Activated CD8-positive, alpha-beta memory T cell treated with anti-CD3 and anti-CD28 coated beads for 24 hours (primary cell): ENCODE data around the gene ME3.
"Not testable (repeated sequence)": the region's sequence is repeated elsewhere in the genome, so short reads cannot be mapped to it uniquely, and the experiment has no call there.

Experiments used
- DNase-seq: peaks from one replicate; pipeline ENCODE4 v3.0.0-alpha.2; 2020

The ME3 gene

DNA sequence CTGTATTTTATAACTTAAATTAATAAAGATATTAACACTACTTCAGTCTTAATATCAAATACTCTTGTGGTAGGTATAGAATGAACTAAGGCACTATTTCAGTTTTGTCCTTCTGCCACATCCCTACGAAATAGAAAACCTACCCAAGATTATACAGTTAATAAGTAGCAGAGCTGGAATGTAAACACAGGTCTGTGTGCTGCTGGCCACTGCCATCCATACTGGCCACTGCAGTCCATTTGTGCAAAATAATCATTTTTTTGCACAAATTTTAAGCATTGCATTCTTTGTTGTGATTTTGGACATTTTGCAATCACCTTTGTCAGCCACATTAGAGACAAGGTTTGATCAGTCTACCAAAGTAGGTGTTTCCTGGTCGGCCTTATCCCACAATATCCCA, 91.9 kb downstream of the ME3 start:
- no peak for DNase-seq

DNA sequence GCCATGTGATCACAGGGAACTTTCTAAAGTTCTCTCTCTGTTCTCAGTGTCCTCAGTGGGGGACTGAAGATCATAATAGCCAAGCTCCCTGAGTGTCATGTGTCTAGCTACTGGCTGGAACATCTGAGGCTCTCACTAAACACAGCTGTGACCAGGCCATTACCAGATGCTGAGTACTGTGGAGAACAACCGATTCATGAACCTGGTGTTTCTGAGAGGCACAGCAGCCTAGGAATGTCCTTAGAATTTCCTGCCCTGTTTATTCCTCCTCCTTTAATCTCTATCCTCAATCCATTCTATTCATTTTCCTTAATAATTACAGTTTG, 93.0 kb downstream of the ME3 start:
- no peak for DNase-seq

DNA sequence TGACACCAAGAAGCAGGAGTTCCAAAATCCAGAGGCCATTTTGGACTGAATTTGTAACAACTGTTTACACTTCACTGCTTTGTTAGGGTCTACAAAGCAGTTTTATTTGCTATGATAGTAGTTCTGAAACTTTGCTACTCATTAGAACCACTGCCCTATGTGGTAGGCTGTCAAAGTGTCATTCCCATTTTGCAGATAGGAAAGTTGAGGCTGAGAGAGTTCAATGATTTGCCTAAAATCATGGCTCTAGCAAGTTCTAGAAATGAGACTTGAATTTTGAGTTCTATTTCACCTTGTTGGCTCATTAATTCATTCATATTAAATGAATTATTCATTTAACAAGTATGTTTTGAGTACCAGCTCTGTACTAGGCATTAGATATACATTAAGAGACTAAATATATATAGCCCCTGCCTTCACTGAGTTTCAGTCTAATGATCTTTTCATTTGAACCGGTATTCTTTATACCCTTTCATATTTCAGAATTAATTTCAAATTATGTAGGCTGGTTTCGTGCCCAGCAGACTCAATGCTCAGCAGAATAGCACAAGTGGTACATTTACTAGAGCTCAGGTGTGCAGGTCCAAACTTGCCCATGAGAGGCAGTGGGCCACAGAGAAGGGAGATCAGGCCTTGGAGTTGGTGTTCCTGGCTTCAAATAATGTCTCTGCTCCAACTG, 93.5 kb downstream of the ME3 start:
- DNase-seq, result no peak

DNA sequence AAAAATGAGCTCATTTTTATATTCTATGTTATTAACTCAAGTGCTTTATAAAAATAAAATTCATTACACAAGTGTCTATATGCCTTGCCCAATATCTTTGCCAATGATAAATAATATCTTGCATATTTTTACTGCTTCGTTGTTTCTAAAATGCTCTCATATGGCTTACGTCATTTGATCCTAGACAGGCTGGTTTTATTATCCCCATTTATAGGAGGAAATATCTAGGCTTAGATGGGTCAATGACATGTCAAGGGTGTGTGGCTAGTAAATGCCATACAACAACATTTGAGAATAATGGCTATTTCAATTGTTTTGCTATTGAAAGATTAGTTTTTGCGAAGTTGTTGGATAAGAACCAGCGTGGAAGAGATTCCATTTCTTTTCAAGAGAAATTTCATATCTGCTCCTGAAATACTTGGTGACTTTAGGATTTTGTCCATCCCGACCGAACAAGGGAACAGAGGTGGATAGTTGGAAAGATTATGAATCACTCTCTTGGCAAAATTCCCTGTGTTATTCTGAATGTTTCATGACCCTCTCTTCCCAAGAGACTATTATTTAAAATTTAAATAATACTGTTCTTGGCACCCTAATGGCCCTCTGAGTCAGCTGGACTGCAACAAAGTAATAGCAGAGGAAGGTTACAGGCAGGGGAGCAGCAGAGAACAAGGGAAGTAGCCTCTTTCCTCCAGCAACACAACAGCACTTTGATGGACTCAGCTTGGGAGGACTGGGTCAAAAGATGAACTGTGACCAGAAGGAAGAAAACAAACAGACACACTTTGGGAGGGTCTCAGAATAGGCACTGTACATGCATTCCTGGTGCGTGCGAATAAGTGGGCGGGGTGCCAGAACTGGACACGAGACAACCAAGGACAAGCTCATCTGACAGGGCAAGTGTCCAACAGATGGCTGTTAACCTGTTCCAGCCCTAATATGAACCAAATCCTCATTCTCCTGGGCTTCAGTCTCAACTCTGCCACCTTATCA, 94.5 kb downstream of the ME3 start:
- DNase-seq, result no peak

DNA sequence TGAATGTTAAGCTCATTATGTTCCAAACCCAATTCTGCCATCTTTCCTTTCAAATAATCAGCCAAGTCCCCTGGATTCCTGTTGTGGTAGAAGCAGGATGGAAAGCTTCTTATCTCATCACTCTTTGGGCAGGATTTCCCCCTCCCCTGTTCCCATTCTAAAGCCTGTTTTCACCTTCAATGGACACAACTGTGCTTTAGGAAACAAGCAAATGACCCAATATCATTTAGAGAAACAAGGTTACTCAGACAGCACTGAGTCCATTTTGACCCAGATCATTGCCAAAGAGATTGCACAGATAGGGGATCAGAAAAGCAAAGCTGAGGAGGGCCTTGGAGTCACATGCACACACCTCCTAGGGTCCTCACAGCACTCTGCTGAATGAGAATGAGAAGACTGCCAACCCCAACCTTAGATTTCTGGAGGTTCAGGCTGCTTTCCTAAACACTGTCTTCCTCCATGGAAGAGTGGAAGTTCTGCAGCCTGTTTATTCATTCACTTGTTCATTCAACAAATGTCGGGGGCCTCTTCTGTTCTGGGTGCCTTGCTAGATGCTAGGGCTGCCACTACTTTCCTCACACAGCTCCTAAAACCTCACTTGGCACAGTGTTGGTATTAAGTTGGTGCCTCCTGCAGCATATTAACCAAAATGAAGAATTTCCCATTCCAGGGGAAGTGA, 95.3 kb downstream of the ME3 start:
- DNase-seq, result no peak

DNA sequence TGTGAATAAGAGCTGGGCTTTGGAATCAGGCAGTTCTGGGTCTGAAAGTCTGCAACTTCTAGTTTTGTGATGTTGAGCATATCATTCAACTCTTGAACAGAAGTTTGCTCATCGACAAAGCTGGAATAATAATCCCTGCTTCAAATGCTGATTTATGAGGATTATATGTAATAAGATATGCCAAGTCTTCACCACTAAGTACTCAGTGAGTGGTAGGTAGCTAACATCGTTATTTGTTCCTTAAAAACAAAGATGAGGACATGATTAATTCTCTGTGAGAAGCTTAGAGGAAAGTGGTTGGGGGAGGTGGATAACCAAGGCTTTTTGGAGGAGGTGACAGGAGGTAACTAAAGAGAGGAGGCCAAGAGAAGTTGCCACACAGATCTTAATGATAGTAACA, 96.5 kb downstream of the ME3 start:
- no peak for DNase-seq

DNA sequence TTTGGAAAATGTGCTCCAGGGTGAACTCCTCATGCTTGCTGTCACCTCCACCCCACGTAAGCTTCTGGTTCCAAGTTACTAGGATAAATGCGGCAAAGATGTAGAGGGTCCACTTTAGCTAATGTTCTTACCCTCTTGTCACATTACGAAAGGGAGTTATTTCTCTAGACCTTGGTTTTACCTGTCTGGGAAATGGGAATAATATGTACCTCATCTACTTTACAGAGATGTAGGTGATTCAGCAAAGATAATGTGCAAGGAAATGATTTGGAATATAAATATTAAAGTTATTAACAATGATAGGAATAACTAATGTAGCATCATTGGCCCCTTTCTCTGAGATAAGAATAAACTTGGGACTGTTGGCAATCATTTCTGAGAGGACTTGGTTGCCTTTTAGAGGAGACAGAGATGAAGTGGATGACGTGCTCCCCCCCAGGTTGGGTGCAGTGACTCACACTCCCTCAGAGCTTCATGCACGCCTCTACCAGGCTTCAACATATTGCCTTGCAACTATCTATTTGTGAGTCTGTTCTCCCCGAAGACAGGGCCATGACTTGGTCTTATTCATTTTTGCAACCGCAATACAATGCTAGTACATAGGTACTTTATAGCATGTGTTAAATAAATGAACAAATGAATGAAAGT, 97.1 kb downstream of the ME3 start:
- no peak for DNase-seq

DNA sequence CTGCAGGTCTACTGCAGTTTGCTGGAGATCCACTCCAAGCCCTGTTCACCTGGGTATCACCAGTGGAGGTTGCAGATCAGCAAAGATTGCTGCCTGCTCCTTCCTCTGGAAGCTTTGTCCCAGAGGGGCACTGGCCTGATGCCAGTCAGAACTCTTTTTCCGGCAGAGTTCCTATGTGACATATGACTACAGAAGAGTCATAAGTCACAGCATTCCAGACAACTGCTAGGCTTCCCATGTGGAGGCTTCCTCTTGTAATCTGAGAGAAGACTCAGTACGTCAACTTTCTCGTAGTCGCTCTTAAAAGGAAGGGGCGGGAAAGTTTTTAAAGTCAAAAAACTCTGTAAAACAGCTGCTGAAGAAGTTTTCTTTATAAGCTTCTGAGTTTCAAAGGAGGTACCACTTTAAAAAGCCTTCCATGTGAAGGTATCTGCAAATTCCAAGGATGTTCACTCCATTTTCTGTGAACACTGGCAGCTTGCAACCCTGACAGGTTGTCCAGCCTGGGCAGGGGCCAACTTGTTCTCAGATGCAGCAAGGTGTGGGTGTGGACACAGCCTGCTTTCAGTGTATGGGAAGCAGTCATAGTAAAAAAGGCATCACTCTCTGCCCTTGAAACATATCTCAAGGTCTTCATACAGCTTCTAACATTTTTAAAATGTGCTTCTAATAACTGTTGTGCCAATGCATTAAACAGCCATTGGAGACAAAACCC, 97.8 kb downstream of the ME3 start:
- DNase-seq, result no peak

DNA sequence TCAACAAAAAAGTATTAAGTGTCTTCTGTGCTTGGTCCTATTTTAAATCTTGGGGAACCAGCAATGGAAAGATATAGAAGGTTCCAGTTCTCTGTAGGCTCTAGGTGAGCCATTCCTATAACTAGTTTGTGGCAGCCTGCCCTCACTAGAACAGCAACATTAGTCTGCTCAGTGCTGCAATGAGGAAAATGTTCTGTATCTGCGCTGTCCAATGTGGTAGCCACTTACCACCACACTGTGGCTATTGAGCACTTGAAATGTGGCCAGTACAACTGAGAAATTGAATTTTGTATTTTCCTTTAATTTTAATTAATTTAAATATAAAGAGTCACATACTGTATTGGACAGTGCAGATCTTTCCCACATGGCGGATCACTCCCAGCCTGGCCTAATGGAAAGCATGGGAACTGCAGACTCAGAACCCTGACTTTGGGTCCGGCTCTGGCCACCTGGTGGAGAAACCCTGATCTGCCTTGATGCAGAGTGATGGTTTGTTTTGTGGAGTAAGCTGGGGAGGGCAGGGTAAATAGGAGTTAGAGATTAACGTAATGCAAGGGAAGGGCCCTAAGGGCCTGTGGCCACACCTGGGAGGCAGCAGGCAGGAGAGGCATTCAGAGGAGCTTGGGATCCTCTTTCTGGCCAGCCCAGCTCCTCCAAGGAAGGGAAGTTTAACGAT, 101.0 kb downstream of the ME3 start:
- no peak for DNase-seq

DNA sequence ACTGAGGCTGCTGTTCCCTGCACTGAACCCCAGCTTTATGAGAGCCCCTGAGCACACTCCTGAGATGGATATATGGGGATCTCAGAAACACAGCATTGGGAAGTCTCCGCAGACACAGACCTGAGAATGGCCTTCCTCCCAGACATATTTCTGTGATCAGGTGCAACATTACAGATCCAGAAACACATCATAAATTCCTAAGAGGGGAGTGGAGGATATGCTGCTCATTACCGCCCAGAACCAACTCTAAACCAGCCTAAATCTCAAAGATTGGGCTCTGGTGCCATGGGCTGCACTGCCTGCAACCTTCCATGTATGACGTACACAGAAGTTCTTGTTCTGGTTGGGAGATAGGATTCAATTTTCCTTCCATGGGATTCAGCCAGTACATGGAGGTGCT, 102.0 kb downstream of the ME3 start:
- no peak for DNase-seq

DNA sequence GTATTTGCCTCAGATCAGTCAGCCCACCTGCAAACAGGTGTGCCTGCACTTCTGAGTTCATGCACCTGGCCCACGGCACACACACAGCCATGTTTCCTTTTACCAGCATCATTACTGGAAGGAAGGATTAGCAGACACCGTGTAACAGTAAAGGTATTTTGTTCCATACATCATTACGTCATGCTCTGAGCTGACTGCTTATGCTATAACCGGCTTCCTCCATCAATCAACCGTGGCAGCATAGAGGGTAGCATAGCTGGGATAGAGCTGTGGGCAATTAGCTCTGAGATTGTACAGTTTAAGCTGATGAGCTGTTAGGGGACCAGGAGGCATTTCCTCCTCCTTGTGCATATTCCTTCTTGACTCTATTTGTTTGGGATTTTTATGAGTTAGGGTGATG, 102.4 kb downstream of the ME3 start:
- no peak for DNase-seq

DNA sequence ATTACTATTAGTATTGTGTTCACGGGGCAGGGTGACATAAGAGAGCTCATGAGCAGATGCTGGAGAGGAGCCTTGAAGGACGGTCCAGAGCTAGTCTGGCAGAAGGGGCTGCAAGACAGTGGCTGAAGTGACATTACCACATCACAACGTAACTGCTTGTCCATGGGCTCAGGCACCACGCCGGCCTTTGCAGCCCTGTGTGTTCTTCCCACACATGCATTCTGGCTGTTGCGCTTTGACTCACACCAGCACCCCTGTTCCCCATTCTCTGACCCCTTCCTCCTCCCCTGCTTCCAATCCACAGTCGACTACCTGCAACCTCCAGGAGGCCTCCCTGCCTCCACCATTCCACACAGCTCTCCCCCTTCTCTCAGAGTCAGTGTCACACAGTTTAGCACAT, 103.3 kb downstream of the ME3 start:
- no peak for DNase-seq

DNA sequence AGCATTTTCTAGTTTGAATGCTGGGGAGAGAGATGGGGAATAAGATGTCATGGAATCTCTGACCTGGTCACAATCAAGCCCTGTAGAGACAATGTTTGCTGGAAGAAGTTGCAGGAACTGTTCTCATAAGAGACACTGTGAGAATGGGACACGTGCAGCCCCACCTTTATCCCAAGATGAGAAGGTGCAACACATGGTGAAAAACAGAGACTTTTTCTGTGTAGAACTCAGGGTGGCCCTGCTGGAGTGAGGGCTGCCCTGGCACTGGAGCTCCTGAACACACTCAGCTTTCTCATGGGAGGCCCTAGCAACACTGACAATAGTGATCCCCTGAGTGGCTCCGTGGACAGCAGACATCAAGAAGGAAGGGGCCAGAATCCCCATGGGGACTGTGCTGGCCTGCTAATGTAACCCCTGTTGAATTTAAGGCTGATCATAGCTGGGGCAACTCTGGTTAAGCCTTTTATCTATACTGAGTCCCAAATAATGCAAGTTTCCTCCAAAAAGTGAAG, 106.6 kb downstream of the ME3 start:
- DNase-seq, result no peak

DNA sequence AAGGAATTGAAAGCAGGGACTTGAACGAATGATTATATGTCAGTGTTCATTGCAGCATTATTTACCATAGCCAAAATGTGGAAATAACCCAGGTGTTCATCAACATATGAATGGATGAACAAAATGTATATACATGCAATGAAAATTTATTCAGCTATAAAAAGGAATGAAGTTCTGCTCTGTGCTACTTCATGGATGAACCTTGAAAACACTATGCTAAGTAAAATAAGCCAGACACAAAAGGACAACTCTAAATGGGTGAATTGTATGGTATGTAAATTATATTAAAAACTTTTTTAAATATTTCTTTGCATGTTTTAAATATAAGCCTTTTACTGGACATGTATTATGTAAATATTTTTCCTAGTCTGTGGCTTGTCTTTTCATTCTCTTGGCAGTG, 107.0 kb downstream of the ME3 start:
- no peak for DNase-seq

DNA sequence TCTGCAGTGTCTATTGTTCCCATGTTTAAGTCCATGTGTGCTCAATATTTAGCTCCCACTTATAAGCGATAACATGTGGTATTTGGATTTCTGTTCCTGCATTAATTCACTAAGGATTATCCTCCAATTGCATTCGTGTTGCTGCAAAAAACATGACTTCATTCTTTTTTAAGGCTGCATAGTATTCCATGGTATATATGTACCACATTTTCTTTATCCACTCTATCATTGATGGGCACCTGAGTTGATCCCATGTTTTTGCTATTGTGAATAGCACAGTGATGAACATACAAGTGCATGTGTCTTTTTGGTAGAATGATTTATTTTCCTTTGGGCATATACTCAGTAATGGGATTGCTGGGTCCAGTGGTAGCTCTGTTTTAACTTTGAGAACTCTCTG, 109.6 kb downstream of the ME3 start:
- not testable (repeated sequence) for DNase-seq

DNA sequence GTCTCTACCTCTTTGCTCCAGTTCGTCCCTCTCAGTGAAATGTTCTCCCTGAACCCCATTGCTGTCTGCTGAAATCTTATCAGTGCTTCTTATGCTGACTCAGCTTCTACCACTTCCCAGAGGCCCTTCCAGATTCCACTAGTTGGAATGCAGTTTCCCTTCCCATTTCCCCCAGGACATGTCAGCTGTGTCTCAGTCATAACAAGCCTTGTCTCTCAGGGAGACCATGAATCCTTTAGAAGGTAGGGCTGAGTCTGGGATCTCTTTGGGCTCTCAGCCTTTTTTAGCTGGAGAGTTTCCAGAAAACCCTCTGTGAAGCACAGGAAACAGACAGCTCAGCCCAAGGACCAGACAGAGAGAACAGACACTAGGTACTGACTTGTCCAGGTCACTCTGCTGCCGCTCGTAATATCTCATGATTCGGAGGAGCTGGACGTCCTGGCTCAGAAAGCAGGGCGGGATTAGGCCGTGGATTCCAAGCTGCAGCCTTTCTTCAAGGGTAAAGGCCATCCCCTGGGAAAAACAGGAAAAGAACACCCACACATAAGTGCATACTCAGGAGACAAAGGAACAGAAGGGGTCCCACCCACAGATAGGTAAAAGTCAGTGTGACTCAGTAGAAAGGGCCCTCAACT, 113.0 kb downstream of the ME3 start:
- no peak for DNase-seq

DNA sequence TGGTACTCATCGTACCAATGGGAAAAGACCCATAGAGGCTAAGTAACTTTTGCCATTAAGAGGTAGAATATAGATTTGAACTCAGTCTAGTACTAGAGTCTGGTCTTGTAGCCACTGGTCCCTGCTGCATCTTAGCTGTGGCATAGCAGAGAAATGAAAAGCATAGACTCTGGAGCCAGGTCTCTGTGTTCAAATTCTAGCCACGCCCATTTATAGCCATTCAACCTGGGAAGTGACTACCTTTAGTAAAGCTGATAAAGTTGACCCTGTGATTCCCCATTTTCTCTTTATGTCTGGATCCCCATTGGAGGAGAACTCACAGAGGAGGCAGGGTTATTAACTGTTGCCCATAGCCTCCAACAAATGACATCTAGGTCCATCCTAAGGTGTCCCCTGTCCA, 113.6 kb downstream of the ME3 start:
- DNase-seq, result no peak

DNA sequence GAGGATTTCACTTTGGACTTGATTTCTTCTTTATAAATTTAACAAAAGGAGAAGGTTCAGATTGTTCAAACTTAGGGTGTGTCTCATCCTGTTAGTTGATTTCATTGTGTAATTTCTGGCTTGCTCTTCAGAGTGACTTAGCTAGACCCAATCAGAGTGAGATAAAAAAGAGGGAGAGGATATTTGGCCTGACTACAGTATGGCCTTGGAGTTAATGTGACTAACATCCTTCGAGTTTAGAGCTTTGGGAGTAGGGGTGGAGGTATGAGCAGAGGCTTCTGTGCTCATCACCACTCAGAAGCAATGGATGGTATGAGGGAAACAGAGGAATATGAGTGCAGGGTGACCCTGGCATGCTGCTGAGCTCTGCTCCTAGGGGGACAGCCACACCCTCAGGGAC, 114.2 kb downstream of the ME3 start:
- DNase-seq, result no peak

DNA sequence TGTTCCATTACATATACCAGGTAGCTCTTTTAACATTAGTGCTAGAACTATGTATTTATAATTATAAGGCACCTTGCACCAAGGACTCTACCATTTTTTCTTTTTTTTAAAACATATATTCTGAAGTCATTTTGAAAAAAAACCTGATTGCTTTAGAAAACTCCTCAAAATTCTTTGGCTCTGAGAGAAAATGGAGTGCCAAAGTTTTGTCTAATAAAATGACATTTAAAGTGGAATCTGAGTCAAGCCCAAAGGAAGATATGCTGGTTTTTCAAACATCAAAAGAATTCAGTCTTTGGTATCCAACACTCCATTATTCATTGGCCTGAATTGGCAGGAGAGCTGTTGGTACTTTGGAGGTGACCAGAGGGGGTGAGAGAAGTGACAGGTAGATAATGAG, 116.5 kb downstream of the ME3 start:
- DNase-seq, result no peak

DNA sequence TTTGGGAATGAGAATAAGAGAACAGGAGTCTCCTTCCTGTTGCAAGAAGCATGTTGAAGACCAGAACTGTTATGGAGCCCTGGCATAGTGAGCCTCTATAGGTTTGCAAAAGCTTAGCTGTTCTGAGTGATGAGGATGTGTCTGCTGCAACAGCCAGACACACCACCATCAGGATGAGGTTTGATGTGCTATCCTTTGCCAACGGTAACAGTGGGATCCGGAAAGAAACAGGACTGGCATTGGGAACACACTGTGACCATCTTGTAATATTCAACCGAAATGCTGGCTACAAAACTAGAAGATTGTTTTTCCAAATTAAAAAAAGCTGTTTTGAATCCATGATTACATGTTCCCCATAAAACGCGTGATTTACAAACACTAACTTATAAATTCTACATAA, 117.0 kb downstream of the ME3 start:
- no peak for DNase-seq

DNA sequence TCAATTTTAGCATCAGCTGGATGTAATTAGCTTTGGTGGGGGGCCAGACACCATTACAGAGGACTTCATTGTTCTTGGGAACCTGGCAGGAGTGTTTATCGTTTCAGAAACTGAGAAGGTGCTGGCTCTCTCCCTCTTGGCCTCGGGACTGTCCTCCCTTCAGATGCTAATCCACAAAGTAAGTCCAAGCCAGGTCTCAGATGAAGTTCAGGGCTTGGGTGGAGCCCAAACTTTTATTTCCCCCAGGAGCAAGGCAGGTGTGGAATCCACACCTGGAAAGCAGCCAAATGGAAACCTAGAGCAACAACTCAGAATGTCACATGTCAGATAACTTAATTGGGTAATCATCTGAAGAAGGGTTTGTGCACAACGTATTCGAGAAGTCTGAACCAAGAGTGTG, 119.2 kb downstream of the ME3 start:
- DNase-seq, result no peak
